ENCODE data around the gene PTCSC3. TPM values are rescaled to one million over a fixed set of nuclear protein-coding genes. Genes with fewer than 3 reads are reported as not detected.
"Not testable (repeated sequence)": the region's sequence is repeated elsewhere in the genome, so short reads cannot be mapped to it uniquely, and the experiment has no call there.

Gene PTCSC3
- total RNA-seq, 2 experiments from 2014 or later = not detected

GRCh38 chr14:36105401-36105800 is 71.1 kb downstream of the PTCSC3 start:
- CTCF ChIA-PET = no interaction called here
- DNase-seq (no peak), ATAC-seq (ENCODE audit: poor library complexity) (no peak)
- no peaks in the 10 kb centered on the region for H3K4me1 Mint-ChIP-seq (ENCODE audit: low read depth)
- no peak overlapping the region for H3K27ac Mint-ChIP-seq
- Histone ChIP-seq H3K27ac (ENCODE audit: low read depth in 1 of 2, low read length in 2 of 2) (no peak overlapping the region), H3K36me3 (ENCODE audit: insufficient read depth, low read length) (no peaks in the 10 kb centered on the region), H3K4me3 (ENCODE audit: low read length) (no peak overlapping the region), H3K9me3 (ENCODE audit: control insufficient read depth in 1 of 2, insufficient read depth in 1 of 2, low read length in 2 of 2) (no peaks in the 10 kb centered on the region), H3K4me1 (ENCODE audit: insufficient read depth, low read length) (no peaks in the 10 kb centered on the region), H3K27me3 (ENCODE audit: control insufficient read depth in 1 of 2, insufficient read depth in 2 of 2, low read length in 2 of 2) (peaks cover 0 to under 1% of the 10 kb centered on the region in 2 experiments)
- POLR2A ChIA-PET = no interaction called here
- no peaks in the 10 kb centered on the region for H3K36me3 Mint-ChIP-seq (ENCODE audit: low read depth)
- intact Hi-C loops (cut with DNase I, micrococcal nuclease) = no loop called here
- peaks cover 19% of the 10 kb centered on the region for H3K27me3 Mint-ChIP-seq
- TF ChIP-seq CTCF (IDR thresholded peaks at IDR 0.05) = no peak
- no peaks in the 10 kb centered on the region for H3K9me3 Mint-ChIP-seq
- no peak overlapping the region for H3K4me3 Mint-ChIP-seq

GRCh38 chr14:36104258-36104657 is 72.3 kb downstream of the PTCSC3 start:
- DNase-seq; CTCF ChIA-PET; H3K4me1 ChIP-seq (ENCODE audit: insufficient read depth, low read length); H3K4me3 ChIP-seq (ENCODE audit: low read length); H3K27ac ChIP-seq (ENCODE audit: low read depth in 1 of 2, low read length in 2 of 2); POLR2A ChIA-PET; H3K27ac Mint-ChIP-seq; H3K36me3 ChIP-seq (ENCODE audit: insufficient read depth, low read length); H3K27me3 ChIP-seq (ENCODE audit: control insufficient read depth in 1 of 2, insufficient read depth in 2 of 2, low read length in 2 of 2); H3K4me3 Mint-ChIP-seq; H3K4me1 Mint-ChIP-seq (ENCODE audit: low read depth); H3K9me3 ChIP-seq (ENCODE audit: control insufficient read depth in 1 of 2, insufficient read depth in 1 of 2, low read length in 2 of 2); intact Hi-C loops (cut with DNase I, micrococcal nuclease); H3K36me3 Mint-ChIP-seq (ENCODE audit: low read depth); ATAC-seq (ENCODE audit: poor library complexity); H3K9me3 Mint-ChIP-seq: not testable (repeated sequence)
- peaks cover 26% of the 10 kb centered on the region for H3K27me3 Mint-ChIP-seq

- H3K9me3 ChIP-seq (ENCODE audit: control insufficient read depth in 1 of 2, insufficient read depth in 1 of 2, low read length in 2 of 2) = peaks cover 0 to 4% of the 10 kb centered on the region in 2 experiments
- H3K4me1 ChIP-seq (ENCODE audit: insufficient read depth, low read length) = no peaks in the 10 kb centered on the region
- H3K27ac Mint-ChIP-seq = no peak overlapping the region
- intact Hi-C loops (cut with DNase I, micrococcal nuclease) = no loop called here
- POLR2A ChIA-PET = interaction anchor here (0.6 kb wide), 1 partner anchor 452 kb away, joined by 3 read pairs; no protein-coding TSS in a partner anchor
- ATAC-seq (ENCODE audit: poor library complexity) (no peak), DNase-seq (no peak)
- H3K9me3 Mint-ChIP-seq = no peaks in the 10 kb centered on the region
- H3K4me1 Mint-ChIP-seq (ENCODE audit: low read depth) = no peaks in the 10 kb centered on the region
- H3K27ac ChIP-seq (ENCODE audit: low read depth in 1 of 2, low read length in 2 of 2) = no peak overlapping the region
- CTCF ChIA-PET = no interaction called here
- no peaks in the 10 kb centered on the region for H3K36me3 Mint-ChIP-seq (ENCODE audit: low read depth)
- H3K27me3 Mint-ChIP-seq = peaks cover 38% of the 10 kb centered on the region
- H3K27me3 ChIP-seq (ENCODE audit: control insufficient read depth in 1 of 2, insufficient read depth in 2 of 2, low read length in 2 of 2) = peaks cover 0 to 7% of the 10 kb centered on the region in 2 experiments
- no peak overlapping the region for H3K4me3 Mint-ChIP-seq
- no peak overlapping the region for H3K4me3 ChIP-seq (ENCODE audit: low read length)
- no peaks in the 10 kb centered on the region for H3K36me3 ChIP-seq (ENCODE audit: insufficient read depth, low read length)
- TF ChIP-seq CTCF (IDR thresholded peaks at IDR 0.05) = no peak
Observed at GRCh38 chr14:36099619-36100018, 76.9 kb downstream of the PTCSC3 start.

GRCh38 chr14:36097356-36097755 is 79.2 kb downstream of the PTCSC3 start:
- H3K27me3 Mint-ChIP-seq = peaks cover 45% of the 10 kb centered on the region
- CTCF ChIA-PET = no interaction called here

More at GRCh38 chr14:36097356-36097755, 79.2 kb downstream of the PTCSC3 start:
- H3K9me3 Mint-ChIP-seq = no peaks in the 10 kb centered on the region
- no peak overlapping the region for H3K27ac Mint-ChIP-seq
- H3K4me1 Mint-ChIP-seq (ENCODE audit: low read depth) = no peaks in the 10 kb centered on the region
- POLR2A ChIA-PET = no interaction called here
- H3K9me3 ChIP-seq (ENCODE audit: control insufficient read depth in 1 of 2, insufficient read depth in 1 of 2, low read length in 2 of 2) = peaks cover 0 to 4% of the 10 kb centered on the region in 2 experiments
- no peaks in the 10 kb centered on the region for H3K36me3 Mint-ChIP-seq (ENCODE audit: low read depth)
- no peak overlapping the region for H3K27ac ChIP-seq (ENCODE audit: low read depth in 1 of 2, low read length in 2 of 2)
- H3K36me3 ChIP-seq (ENCODE audit: insufficient read depth, low read length) = no peaks in the 10 kb centered on the region
- no peak for DNase-seq
- ATAC-seq (ENCODE audit: poor library complexity) = no peak
- no peak for TF ChIP-seq CTCF (IDR thresholded peaks at IDR 0.05)
- H3K4me3 ChIP-seq (ENCODE audit: low read length) = no peak overlapping the region
- peaks cover 0 to 7% of the 10 kb centered on the region in 2 experiments for H3K27me3 ChIP-seq (ENCODE audit: control insufficient read depth in 1 of 2, insufficient read depth in 2 of 2, low read length in 2 of 2)
- no peaks in the 10 kb centered on the region for H3K4me1 ChIP-seq (ENCODE audit: insufficient read depth, low read length)
- intact Hi-C loops (cut with DNase I, micrococcal nuclease) = no loop called here
- no peak overlapping the region for H3K4me3 Mint-ChIP-seq
